D341Med (cell line): ENCODE results near the gene VEZT.
"Not testable (repeated sequence)": the region's sequence is repeated elsewhere in the genome, so short reads cannot be mapped to it uniquely, and the experiment has no call there.

Source experiments
- DNase-seq: peaks from one replicate; pipeline ENCODE4 v3.0.0; 2012; ENCODE audit warnings: low spot score

Gene VEZT

DNA sequence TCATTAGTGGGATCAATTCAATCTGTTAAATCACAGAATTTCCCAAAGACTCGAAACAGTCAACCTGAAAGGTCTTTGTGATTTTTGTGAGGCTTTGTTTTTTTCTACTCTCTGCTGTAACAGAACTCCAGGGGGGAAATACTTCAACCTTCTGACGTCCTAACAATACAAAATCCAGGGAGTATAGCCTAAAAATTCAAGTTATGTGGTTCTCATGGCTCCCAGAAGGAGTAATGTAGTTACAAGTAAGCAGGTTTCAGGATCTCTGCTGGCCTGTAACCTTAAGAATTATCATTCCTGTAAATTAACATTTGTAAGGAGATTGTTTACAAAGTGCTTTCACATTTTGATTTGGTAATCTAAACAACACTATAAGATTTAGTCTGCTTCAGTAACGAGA is 39.9 kb downstream of the VEZT start:
- no peak for DNase-seq

DNA sequence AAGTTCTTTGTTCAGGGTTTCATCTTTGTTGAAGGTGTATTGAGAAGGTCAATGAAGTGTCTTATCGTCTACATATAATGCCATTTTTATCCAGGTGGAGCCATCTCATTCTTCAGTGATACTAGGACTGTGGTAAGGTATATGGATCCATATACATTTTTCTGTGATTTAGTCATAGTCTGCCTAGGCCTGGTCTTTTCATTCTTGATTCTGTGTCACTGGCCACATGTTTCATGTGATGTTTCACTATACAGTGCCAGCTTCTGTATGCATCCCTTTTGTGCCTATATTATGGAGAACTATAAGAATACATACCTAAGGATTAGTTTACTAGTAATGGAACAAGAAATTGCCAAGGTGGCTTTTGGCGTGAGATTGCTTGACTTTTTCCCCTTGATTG is 40.5 kb downstream of the VEZT start:
- DNase-seq: no peak

DNA sequence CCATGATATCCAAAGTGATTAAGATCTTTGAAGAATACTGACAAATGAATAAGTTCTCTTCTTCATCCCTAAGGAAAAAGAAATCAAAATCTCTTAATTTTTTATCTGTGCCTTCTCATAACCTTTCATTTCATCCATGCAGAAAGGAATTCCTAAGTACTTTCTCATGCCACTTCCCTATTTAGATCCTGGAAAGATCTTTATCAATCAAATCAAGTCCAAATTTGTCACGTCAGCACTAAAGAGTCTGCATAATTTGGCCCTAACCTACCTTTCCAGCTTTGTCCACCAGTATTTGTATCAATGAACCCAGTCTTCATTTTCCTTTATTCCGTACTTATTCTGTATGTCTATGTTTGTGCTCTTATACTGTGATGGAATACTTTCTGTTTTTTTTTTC is 41.2 kb downstream of the VEZT start:
- DNase-seq: no peak

DNA sequence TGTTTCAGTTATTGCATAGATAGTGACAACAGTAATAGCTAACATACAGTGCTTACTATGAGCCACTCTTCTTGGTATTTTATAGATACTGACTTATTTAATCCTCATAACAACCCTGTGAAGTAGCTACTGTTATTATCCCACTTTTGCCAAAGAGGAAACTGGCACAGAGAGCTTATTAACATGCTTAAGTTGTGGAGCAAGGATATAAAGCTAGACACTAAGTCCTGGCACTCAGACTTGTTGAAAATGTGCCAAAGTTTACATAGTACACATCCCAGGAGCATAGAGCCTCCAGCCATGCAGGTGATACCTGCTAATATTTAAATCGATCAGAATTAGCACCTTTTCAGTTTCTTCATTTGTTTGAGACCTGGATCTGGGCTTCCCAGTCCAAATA is 41.8 kb downstream of the VEZT start:
- no peak for DNase-seq

DNA sequence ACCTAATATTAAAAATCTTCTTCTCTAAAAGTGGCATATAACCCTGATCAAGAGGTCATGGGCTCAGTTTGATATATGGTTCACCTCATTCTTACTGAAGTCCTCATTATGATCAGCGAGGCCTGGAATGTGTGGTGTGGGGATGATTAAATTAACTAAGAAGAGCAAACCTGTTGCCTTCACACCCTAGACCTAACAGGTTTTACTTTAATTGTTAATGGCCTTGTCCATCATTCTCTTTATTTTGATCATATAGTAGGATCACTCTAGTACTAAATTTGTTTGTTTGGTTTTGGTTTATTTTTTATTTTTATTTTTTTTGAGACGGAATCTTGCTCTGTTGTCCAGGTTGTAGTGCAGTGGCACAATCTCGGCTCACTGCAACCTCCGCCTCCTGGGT is 43.5 kb downstream of the VEZT start:
- DNase-seq: no peak

DNA sequence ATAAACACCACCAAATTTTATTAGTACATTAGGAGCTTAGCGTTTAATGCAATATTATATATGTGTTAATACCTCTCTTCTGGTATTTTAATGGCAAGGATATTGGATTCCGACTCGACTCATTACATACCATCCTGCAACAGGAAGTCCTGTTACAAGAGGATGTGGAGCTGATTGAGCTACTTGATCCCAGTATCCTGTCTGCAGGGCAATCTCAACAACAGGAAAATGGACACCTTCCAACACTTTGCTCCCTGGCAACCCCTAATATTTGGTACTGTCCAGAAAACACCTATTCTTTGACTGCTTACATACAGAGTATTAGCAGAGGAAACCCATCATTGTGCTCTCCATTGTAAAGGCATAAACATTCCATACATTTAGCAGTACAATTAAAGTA is 45.2 kb downstream of the VEZT start:
- DNase-seq: peak; percentile 25

DNA sequence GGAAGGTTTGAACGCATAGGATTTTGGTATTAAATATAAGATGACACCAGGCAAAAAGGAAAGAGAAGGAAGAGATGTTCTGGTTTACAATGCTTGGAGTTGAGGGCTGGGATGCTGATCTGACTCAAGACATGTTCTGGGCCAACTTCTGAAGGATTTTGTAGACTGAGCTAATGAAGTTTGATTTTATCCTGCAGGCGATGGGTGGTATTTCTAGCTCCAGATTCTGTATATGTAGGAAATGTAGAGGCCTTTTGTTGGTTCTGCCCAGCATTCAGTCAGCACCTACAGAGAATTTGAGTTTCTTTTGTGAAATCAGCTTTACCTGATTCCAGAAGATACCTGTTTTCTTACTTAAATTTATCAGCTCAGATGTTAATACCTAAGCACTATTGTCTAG is 48.2 kb downstream of the VEZT start:
- no peak for DNase-seq

DNA sequence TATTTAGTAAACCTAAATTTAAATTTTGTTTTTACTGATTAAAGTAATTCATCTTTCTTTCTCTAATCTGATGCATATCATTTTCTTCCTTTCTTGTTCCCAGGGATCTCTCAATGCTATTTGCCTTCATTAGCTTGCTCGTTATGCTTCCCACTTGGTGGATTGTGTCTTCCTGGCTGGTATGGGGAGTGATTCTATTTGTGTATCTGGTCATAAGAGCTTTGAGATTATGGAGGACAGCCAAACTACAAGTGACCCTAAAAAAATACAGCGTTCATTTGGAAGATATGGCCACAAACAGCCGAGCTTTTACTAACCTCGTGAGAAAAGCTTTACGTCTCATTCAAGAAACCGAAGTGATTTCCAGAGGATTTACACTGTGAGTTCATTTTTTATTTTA is 48.6 kb downstream of the VEZT start:
- DNase-seq: no peak

DNA sequence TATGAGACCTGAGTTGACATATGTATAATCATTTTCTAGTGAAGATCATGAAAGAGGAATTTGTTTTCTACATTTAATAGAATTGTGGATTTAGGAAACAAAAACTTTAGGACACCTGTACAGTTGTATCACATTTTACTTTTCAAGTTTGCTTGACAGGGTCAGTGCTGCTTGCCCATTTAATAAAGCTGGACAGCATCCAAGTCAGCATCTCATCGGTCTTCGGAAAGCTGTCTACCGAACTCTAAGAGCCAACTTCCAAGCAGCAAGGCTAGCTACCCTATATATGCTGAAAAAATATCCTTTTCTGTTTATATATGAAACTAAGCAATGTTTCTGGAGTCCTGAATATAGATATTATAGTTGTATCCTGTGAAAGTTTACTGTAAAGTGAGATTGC is 52.3 kb downstream of the VEZT start:
- DNase-seq: no peak

DNA sequence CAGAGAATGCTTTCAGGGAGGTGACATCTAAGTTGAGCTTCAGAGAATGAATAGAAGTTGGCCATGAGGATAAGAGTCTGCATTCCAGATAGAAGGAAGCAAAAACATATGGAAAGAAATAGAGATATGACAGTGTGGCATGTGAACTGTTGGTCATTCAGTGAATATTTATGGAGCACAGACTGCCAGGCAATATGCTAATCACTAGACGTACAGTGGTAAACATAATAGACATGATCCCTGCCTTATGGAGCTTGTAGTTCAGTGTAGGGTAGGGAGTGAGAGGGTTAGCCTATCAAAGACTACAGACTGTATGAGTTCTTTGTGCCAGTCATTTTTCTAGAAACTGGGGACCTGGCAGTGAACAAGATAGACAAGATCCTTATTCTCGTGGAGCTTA is 53.9 kb downstream of the VEZT start:
- no peak for DNase-seq

DNA sequence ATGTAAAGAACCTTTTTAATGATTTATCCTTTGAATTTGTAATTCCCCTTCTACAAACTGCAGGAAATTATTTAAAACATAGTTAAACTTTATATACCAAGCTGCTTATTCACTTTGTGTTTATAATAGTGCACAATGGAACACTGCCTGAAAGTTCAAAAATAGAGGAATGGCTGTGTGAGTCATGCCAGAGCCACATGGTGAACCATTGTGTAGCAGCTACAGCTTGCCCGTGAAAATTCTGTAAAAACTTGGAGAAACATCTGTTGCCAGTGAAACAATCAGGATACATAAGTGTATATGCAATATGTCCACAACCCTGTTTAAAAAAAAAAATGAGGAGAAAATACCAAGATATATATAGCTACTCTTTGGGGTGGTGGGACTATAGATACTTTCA is 59.5 kb downstream of the VEZT start:
- DNase-seq: no peak

DNA sequence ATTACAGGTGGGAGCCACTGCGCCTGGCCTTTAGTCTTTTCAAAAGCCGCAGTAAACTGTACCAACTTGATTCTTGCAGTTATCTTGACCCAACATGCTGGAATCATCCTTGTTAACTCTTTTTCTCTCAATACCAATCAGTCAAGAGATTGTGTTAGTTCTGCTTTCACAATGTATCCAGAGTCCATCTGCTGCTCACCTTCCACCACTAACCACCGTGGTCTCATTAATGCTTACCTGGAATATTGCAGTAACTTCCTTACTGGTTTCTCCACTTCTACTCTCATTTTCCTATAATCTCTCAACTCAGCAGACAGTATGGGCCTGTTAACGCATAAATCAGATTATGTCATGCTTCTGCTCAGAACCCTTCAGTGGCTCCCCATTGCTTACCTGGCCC is 62.2 kb downstream of the VEZT start:
- no peak for DNase-seq

DNA sequence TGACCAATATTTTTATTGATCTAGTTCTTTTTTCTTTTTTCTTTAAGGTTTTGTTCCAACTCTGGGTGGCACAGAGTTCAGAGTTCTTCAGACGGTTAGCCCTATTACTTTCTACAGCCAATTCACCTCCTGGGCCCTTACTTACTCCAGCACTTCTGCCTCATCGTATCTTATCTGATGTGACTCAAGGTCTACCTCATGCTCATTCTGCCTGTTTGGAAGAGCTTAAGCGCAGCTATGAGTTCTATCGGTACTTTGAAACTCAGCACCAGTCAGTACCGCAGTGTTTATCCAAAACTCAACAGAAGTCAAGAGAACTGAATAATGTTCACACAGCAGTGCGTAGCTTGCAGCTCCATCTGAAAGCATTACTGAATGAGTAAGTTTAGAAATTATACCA is 64.7 kb downstream of the VEZT start:
- DNase-seq: no peak

DNA sequence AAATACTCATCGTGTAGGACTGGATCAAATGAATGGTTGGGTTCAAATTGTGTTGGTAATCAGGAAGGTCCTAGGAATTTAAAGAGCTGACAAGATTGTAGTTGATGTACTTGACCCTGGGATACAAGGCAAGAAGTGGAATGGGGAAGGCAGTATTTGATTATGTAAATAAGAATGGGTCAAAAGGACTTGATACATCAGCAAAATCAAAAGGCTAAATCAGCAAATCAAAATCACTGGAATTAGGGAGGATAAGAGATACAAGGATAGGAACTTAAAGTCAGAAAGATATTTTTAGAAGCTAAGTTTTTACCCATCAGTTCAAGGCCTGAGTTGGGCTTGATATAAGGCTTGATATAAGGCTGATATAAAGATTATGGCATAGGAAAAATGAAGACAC is 65.8 kb downstream of the VEZT start:
- DNase-seq: no peak

DNA sequence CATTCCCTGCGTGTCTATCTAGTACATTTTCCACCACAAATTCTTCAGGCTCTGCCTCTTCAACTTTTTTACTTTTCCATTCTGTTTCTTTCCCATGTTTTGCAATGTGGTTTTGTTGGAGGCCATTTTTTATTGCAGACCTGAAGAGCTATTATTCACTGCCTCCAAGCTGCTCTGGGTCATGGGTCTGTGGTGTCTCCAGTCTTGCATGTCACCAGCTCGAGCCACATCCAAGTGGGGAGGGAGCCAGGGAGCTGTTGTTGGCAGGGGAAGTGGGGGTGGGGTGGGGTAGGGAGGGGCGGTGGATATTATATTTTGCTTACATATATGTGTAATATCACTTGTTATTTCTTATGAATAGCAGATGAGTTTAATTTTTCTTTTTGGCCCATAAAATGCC is 69.1 kb downstream of the VEZT start:
- DNase-seq: no peak

DNA sequence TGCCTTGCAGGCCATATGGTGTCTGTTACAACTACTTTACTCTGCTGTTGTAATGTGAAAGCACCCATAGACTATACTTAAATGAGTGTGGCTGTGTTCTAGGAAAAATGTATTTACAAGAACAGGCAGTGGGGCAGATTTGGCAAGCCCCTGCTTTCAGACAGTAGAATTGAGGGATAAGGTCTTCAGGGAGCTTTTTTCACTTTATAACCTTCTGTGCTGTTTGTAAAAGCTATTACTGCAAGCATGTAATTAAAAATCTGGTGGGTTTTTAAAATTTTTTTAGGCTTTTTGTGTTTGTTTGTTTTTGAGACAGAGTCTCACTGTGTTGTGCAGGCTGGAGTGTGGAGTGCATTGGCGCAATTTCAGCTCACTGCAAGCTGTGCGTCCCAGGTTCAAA is 73.9 kb downstream of the VEZT start:
- DNase-seq: no peak

DNA sequence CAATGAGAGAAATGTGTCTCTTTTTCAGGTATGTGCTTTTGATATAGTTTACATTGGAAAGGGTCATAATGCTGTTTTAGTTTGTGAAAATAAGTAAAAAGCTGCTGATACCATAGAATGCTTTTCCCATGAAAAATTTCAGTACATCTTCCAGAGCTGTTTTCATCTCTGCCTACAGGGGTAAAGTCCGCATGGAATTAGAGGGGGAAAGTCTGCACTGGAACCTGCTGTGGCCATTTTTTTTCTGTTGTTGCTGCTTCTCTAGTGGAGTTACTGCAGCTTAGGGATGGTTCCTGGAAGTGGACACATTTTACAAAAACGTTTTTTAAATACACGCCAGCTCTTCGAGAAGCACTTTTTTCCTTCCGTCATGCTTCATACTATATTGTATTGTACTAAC is 81.3 kb downstream of the VEZT start:
- no peak for DNase-seq

DNA sequence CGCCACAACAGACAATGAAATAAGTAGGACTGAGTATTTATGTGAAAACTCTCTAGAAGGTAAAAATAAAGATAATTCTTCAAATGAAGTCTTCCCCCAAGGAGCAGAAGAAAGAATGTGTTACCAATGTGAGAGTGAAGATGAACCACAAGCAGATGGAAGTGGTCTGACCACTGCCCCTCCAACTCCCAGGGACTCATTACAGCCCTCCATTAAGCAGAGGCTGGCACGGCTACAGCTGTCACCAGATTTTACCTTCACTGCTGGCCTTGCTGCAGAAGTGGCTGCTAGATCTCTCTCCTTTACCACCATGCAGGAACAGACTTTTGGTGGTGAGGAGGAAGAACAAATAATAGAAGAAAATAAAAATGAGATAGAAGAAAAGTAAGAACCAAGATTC is 82.7 kb downstream of the VEZT start:
- DNase-seq: no peak

DNA sequence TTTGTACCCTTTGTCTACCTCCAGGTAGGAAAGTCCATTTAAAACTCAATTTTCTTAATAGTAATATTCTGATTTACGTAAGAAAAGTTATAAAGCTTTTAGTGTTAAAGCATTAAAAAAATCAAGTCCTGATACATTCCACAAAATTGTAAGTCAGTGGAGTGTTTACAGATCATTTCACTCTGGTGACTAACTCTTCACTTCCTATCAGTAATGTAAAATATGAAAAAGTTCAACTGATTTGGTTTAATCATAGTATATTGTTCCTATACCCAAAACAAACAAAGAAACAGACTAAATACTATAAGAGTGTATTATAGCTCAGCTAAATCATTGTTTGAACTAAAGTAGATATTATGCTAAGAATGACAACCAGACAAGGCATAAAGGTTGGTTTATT is 85.9 kb downstream of the VEZT start:
- DNase-seq: no peak

DNA sequence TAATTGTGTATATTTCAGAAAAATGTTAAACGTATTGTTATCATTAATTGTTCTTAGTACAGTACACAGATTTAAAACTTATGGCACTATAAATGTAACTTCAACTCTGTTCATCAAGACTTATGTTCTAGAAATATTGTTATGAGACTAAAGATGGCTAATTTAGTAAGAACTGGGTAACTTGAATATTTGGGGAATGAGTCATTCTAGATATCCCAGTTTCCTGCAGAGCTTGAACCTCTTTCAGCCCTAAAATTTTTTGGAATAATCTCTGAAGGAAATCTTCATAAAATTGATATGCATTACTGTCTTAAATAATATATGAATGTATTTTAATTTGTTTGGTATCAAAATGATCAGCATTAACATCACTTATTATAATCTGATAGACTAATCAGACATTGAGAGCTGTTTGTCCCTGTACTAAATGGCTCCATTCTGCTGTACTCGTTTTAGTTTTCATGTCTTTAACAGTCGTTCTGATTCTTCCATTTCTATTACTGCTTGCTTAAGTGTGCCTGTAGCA is 87.1 kb downstream of the VEZT start:
- DNase-seq: no peak

DNA sequence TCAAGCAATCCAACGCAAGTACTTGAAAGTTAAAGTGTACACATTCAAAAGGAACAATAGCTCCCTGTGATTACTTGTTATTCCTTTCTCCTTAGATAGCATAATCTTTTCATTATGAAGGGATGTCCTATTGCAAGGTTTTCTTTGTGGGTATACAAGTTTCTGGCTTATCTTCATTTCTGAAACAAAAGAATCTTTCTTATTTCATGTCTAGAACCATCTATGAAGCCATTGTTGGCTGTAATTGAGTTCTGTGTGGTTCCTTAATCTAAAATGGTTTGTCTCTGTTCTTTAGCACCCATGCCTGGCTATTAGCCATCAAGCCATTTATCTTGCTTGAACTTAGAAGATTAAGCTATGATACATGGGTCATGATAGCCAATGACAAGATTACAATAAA is 95.0 kb downstream of the VEZT start:
- no peak for DNase-seq

DNA sequence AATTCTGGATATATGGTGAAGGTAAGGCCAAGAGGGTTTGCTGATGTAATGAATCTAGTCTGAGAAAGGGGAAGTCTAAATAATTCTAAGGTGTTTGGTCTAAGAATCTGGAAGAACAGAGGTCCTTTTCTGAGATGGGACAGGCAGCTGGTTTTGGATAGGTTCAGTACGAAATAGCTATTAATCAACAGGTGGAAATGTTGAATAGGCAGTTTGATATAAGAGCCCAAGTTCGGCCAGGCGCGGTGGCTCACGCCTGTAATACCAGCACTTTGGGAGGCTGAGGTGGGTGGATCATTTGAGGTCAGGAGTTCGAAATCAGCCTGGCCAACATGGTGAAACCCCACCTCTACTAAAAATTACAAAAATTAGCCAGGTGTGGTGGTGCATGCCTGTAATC is 97.1 kb downstream of the VEZT start:
- DNase-seq: not testable (repeated sequence)

DNA sequence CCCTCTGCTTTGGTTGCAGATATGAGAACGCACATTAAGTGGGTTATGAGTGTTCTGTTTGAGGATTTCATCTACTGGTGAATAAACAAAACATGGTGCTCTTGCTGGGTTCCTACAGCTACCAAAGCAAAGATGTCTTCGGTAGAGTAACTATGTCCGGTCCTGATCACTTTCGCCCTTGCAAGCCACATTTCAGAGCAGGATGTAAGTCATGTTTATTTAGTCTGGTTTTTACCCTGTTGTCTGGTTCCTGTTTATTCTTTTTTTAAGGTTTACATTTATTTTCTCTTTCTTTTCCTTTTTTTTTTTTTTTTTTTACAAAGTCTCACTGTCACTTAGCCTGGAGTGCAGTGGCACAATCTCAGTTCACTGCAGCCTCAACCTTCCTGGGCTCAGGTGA is 99.2 kb downstream of the VEZT start:
- no peak for DNase-seq

DNA sequence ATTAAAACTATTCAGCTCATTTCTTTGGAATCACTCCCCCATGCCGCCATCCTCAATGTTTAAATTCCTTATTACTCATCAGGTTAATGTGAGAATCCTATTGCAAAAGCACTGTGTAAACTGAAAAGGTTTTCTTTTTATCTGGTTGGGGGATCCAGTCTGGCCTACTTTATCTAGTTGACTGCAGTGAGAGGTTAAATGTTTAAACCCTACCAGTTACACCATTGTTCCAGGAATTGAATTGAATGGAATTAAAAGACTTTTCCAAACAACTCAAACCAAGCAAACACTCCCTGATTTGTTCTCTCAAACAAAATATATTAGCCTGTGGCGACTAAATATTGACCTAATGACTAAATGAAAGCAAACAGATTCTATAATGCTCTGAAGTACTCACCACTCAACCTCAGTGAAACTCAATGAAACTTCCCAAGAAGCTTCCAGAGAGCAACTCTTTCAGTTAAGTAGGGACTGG is 100.5 kb downstream of the VEZT start:
- no peak for DNase-seq

DNA sequence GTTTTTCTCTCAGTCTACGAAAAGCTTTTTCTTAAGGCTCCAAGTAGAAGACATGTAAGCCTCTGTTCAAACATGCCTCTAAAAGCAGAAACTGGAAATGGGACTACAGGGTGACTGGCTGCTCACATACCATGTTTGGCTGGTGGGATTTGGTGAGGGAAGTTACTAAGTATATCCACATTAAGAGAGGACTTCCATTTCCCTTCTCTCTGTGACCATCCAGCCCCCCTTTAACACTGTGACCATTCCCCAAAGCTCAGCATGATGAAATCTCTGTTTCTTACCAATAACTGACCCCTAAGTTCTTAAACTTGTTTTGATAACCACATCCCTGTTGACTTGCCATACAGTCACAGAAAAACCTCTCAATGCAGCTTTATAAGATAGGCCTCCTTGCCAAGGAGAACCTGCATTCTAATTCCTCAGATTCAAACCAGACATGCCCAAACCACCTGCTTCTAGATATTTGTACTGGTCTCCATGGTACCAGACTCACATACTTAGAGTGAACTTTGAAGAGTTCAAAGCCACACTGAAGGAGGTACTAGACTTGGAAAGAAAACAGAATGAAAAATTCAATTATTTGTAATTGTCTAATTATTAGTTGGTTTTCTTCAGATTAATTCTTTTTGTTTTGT is 102.2 kb downstream of the VEZT start:
- DNase-seq: no peak
